Neuronal stem cell (in vitro differentiated cells): Measurements from ENCODE around the gene SAMD14.
A peak's percentile ranks its signal among the peaks of the same experiment; 100 is the strongest.

Experiments used
- DNase-seq: peaks from one replicate; pipeline ENCODE4 v3.0.0-alpha.2; 2013; ENCODE audit warnings: low spot score
- H2AFZ ChIP-seq: one replicate; pipeline ENCODE4 v1.6.1; 2013; ENCODE audit warnings: mild to moderate bottlenecking, low read length, inconsistent platforms
- H2AK5ac ChIP-seq: 2 replicates; pipeline ENCODE4 v1.6.1; 2013; ENCODE audit warnings: low read depth, mild to moderate bottlenecking, inconsistent platforms, low read length, moderate library complexity, mixed read lengths
- H2BK120ac ChIP-seq: 2 replicates; pipeline ENCODE4 v1.6.1; 2013; ENCODE audit warnings: low read depth, mild to moderate bottlenecking, inconsistent platforms, low read length, moderate library complexity, mixed read lengths
- H2BK12ac ChIP-seq: one replicate; pipeline ENCODE4 v1.6.1; 2013; ENCODE audit warnings: low read length, inconsistent platforms
- H2BK15ac ChIP-seq: 2 replicates; pipeline ENCODE4 v1.6.1; 2013; ENCODE audit warnings: mild to moderate bottlenecking, low read length, inconsistent platforms, mixed read lengths
- H2BK5ac ChIP-seq: one replicate; pipeline ENCODE4 v1.6.1; 2013; ENCODE audit warnings: inconsistent platforms, mild to moderate bottlenecking, low read length, moderate library complexity
- H3K14ac ChIP-seq: one replicate; pipeline ENCODE4 v1.6.1; 2013; ENCODE audit warnings: low read length, inconsistent platforms
- H3K18ac ChIP-seq: 2 replicates; pipeline ENCODE4 v1.6.1; 2013; ENCODE audit warnings: low read length, inconsistent platforms
- H3K23ac ChIP-seq: 2 replicates; pipeline ENCODE4 v1.6.1; 2013; ENCODE audit warnings: low read depth, mild to moderate bottlenecking, mixed read lengths, low read length, inconsistent platforms; ENCODE audit not compliant: poor library complexity
- H3K27ac ChIP-seq: replicated peaks from 3 replicates; pipeline ENCODE4 v1.5.1; 2013; ENCODE audit warnings: low read length, inconsistent platforms
- H3K27me3 ChIP-seq, 3 experiments: 2 replicates each; pipeline ENCODE4 v1.6.1; 2013; ENCODE audit warnings: low read length in 3 of 3, mild to moderate bottlenecking in 2 of 3, inconsistent platforms in 1 of 3, low read depth in 1 of 3, mixed read lengths in 1 of 3, moderate library complexity in 1 of 3; ENCODE audit not compliant: control insufficient read depth in 3 of 3, insufficient read depth in 3 of 3
- H3K36me3 ChIP-seq, 2 donors: replicated peaks in 1 of 2; 2 replicates each; pipeline ENCODE4 v1.6.1; 2013; ENCODE audit warnings: low read length in 2 of 2; ENCODE audit not compliant: control insufficient read depth in 2 of 2, insufficient read depth in 2 of 2
- H3K4ac ChIP-seq: 2 replicates; pipeline ENCODE4 v1.6.1; 2013; ENCODE audit warnings: inconsistent platforms, mild to moderate bottlenecking, low read length, moderate library complexity
- H3K4me1 ChIP-seq, 2 donors: 1 replicate in 1 of 2; 2 replicates in 1 of 2; pipeline ENCODE4 v1.6.1; 2013; ENCODE audit warnings: low read length in 2 of 2, low read depth in 1 of 2; ENCODE audit not compliant: control insufficient read depth in 2 of 2, insufficient read depth in 1 of 2
- H3K4me2 ChIP-seq: one replicate; pipeline ENCODE4 v1.6.1; 2013; ENCODE audit warnings: mild to moderate bottlenecking, low read length, inconsistent platforms; ENCODE audit not compliant: insufficient read depth, poor library complexity, severe bottlenecking
- H3K4me3 ChIP-seq, 2 donors: 2 replicates each; pipeline ENCODE4 v1.5.1; 2013; ENCODE audit warnings: low read length in 2 of 2, mild to moderate bottlenecking in 2 of 2, inconsistent platforms in 1 of 2, moderate library complexity in 1 of 2
- H3K79me1 ChIP-seq: one replicate; pipeline ENCODE4 v1.6.1; 2013; ENCODE audit warnings: low read depth, mild to moderate bottlenecking, inconsistent platforms, low read length, moderate library complexity
- H3K9ac ChIP-seq: one replicate; pipeline ENCODE4 v1.6.1; 2013; ENCODE audit warnings: mild to moderate bottlenecking, low read depth, low read length, inconsistent platforms; ENCODE audit not compliant: poor library complexity
- H3K9me3 ChIP-seq, 2 donors: replicated peaks in 1 of 2; 2 replicates each; pipeline versions ENCODE3 to v1.6.1; 2013; ENCODE audit warnings: low read length in 2 of 2, mild to moderate bottlenecking in 2 of 2, inconsistent platforms in 1 of 2, low read depth in 1 of 2, mixed read lengths in 1 of 2, moderate library complexity in 1 of 2; ENCODE audit not compliant: control insufficient read depth in 2 of 2, insufficient read depth in 1 of 2
- H4K8ac ChIP-seq: one replicate; pipeline ENCODE4 v1.6.1; 2013; ENCODE audit warnings: low read depth, mild to moderate bottlenecking, inconsistent platforms, low read length, moderate library complexity
- H4K91ac ChIP-seq: one replicate; pipeline ENCODE4 v1.6.1; 2013; ENCODE audit warnings: low read length, low read depth, mild to moderate bottlenecking, inconsistent platforms; ENCODE audit not compliant: poor library complexity
- WGBS, 2 donors: extraction: QIAGEN DNeasy Blood & Tissue Kit; methylation state at CpG; one replicate each; pipeline ENCODE4 v1.1.7; 2013; ENCODE audit warnings: missing lambda C conversion rate in 2 of 2, mixed read lengths in 1 of 2; ENCODE audit not compliant: insufficient read length in 2 of 2, insufficient replicate concordance in 1 of 2; ENCODE audit errors: extremely low coverage in 2 of 2; 5-methylcytosine and 5-hydroxymethylcytosine counted together

Gene SAMD14

GRCh38 chr17:50064253-50065001 is 65.5 kb downstream of the SAMD14 start:
- no peak overlapping the region for H3K4ac ChIP-seq
- H4K8ac ChIP-seq, result no peak overlapping the region
- H2BK5ac ChIP-seq, result no peak overlapping the region
- H3K14ac ChIP-seq, result peak overlapping the region; percentile 25
- H3K18ac ChIP-seq, result peak overlapping the region; percentile 88
- H3K4me1 ChIP-seq, result peaks cover 1 to 8% of the 10 kb centered on the region in 2 donors
- H3K4me3 ChIP-seq, result no peak overlapping the region
- H4K91ac ChIP-seq, result no peak overlapping the region
- H3K4me2 ChIP-seq, result no peak overlapping the region
- no peaks in the 10 kb centered on the region for H3K79me1 ChIP-seq
- peak overlapping the region; percentile 67 for H3K9ac ChIP-seq
- H2AFZ ChIP-seq, result peak overlapping the region; percentile 82
- H3K23ac ChIP-seq, result peak overlapping the region; percentile 18
- H3K27me3 ChIP-seq, result peaks cover 0 to 1% (median 0%) of the 10 kb centered on the region in 3 experiments
- no peak overlapping the region for H2BK15ac ChIP-seq
- no peak overlapping the region for H3K27ac ChIP-seq
- peak overlapping the region; percentile 8 for H2AK5ac ChIP-seq
- H3K36me3 ChIP-seq, result no peaks in the 10 kb centered on the region
- H2BK120ac ChIP-seq, result no peak overlapping the region
- H2BK12ac ChIP-seq, result no peak overlapping the region
- DNase-seq, result no peak
- no peaks in the 10 kb centered on the region for H3K9me3 ChIP-seq
- WGBS, 2 donors, result no CpG with 5 or more reads among the region's 20 CpGs

DNA sequence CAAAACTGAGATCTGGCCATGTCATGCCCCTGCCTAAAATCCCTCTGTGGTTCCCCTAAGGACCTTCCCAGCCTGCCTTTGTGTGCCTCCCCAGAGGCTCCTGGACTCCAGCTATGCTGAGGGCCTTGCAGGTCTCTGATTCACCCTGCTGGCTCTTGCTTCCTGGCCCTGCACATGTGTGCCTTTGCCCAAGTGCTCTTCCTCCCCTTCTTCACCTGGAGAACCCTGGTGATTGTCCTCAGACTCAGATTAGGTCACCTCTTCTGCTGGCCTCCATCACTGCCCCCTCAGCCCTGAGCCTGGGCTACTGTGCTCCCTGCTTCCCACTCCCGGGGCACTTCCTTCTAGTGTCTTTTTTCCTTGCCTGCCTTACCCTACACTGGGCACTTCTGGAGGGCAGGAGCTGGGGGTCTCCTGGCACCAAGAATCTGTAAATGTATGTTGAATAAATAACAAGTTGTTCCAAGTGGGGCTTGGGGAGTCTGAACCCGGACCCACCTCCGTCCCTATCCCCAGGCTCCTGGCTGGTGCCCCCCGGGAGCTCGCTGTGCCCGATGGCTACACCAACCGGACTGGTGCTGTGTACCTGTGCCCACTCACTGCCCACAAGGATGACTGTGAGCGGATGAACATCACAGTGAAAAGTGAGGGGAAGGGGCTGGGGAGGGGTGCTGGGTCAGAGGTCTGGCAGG is 66.3 kb downstream of the SAMD14 start:
- H3K4me1 ChIP-seq, result peaks cover 1 to 8% of the 10 kb centered on the region in 2 donors
- no CpG with 5 or more reads among the region's 8 CpGs for WGBS, 2 donors
- DNase-seq, result no peak

DNA sequence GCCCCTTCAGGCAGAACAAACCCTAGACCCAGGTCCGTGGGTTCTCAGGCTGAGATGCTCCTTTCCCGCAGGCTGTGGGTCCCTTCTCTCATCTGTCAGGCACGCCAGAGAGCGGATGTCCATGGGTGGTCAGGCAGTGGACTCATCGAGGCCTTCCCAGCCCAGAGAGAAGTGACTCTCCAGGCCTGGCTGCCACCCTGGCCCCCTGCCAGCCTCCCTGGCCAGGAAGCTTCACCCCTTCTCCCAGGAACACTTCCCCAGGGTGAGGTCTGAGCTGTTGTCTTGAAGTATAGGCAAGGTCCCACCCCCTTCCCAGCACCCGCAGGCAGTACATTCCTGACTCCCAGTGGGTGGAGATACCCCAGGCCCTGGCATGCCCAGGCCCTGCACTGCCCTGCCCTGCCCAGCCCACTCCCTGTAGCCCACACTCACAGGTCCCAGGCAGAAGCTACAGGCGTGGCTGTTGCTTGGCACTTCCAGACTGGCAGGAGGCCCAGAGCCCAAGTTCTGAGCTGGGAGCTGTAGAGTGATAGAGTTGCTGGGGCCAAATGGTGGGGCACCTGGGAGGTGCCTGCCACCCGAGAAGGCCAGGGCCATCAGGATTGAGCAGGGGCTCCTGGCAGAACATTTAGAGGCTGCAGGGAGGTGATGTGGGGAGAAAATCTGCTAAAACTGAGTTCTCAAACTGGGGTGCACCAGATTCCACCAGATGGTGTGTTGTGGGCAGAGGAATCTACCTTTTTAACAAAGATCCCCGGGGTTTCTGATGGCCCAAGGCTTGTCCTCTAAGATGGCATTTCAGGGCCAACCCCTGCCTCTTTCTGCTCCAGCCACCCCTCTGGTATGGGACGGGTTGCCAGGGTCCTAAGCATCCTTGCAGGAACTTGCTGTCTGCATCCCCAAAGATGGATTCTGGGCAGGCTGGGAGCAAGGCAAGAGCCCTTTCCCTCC is 67.4 kb downstream of the SAMD14 start:
- Histone ChIP-seq H3K4me2 (no peak overlapping the region), H3K4me3 (no peak overlapping the region), H2BK12ac (no peak overlapping the region), H3K4ac (peak overlapping the region; percentile 85), H2AFZ (no peak overlapping the region), H3K14ac (peak overlapping the region; percentile 47), H2BK120ac (no peak overlapping the region), H3K27me3 (peaks cover 0 to 19% (median 8%) of the 10 kb centered on the region in 3 experiments), H3K4me1 (peaks cover 1 to 8% of the 10 kb centered on the region in 2 donors), H3K79me1 (no peaks in the 10 kb centered on the region), H3K9ac (no peak overlapping the region), H3K36me3 (no peaks in the 10 kb centered on the region), H2BK15ac (peak overlapping the region; percentile 60), H3K27ac (no peak overlapping the region), H2BK5ac (peak overlapping the region; percentile 87), H4K91ac (peak overlapping the region; percentile 79), H4K8ac (no peak overlapping the region), H3K18ac (peak overlapping the region; percentile 86), H3K23ac (no peak overlapping the region), H2AK5ac (peak overlapping the region; percentile 89), H3K9me3 (no peaks in the 10 kb centered on the region)
- WGBS, 2 donors, result no CpG with 5 or more reads among the region's 10 CpGs
- no peak for DNase-seq

More for the DNA sequence above, 66.3 kb downstream of the SAMD14 start:
- Histone ChIP-seq H3K4me3 (no peak overlapping the region), H3K27ac (no peak overlapping the region), H2BK5ac (no peak overlapping the region), H3K4me2 (no peak overlapping the region), H4K91ac (no peak overlapping the region), H2BK120ac (no peak overlapping the region), H3K27me3 (peaks cover 0 to 8% (median 0%) of the 10 kb centered on the region in 3 experiments), H3K79me1 (no peaks in the 10 kb centered on the region), H3K4ac (no peak overlapping the region), H4K8ac (no peak overlapping the region), H3K36me3 (no peaks in the 10 kb centered on the region), H3K14ac (no peak overlapping the region), H3K18ac (no peak overlapping the region), H3K9ac (no peak overlapping the region), H3K9me3 (no peaks in the 10 kb centered on the region), H2AK5ac (peak overlapping the region; percentile 8), H2AFZ (no peak overlapping the region), H2BK12ac (no peak overlapping the region), H3K23ac (peak overlapping the region; percentile 17), H2BK15ac (peak overlapping the region; percentile 39)
